Mesendoderm (in vitro differentiated cells): Measurements from ENCODE around the gene TMEM207.

Experiments
- DNase-seq: peaks from one replicate; pipeline ENCODE4 v3.0.0; 2013
- H2AK5ac ChIP-seq: 2 replicates; pipeline ENCODE4 v1.6.1; 2013; ENCODE audit warnings: low read length, inconsistent platforms
- H2BK120ac ChIP-seq: 2 replicates; pipeline ENCODE4 v1.6.1; 2013; ENCODE audit warnings: low read depth, mild to moderate bottlenecking, low read length, moderate library complexity, mixed read lengths
- H2BK15ac ChIP-seq: replicated peaks from 2 replicates; pipeline ENCODE4 v1.6.1; 2013; ENCODE audit warnings: low read depth, mild to moderate bottlenecking, moderate library complexity
- H2BK5ac ChIP-seq: 2 replicates; pipeline ENCODE4 v1.6.1; 2013; ENCODE audit warnings: low read length, inconsistent platforms
- H3K18ac ChIP-seq: 2 replicates; pipeline ENCODE4 v1.6.1; 2013; ENCODE audit warnings: mild to moderate bottlenecking, low read length, mixed read lengths
- H3K23ac ChIP-seq: one replicate; pipeline ENCODE4 v1.6.1; 2013; ENCODE audit warnings: low read length
- H3K27ac ChIP-seq: 2 replicates; pipeline ENCODE4 v1.5.1; 2013; ENCODE audit warnings: low read depth, mild to moderate bottlenecking, inconsistent platforms, low read length, moderate library complexity
- H3K27me3 ChIP-seq: 2 replicates; pipeline ENCODE4 v1.6.1; 2013; ENCODE audit warnings: low read length, control low read depth, mild to moderate bottlenecking, inconsistent platforms; ENCODE audit not compliant: insufficient read depth, poor library complexity
- H3K36me3 ChIP-seq: 2 replicates; pipeline ENCODE4 v1.6.1; 2013; ENCODE audit warnings: low read length, inconsistent platforms; ENCODE audit not compliant: control insufficient read depth, insufficient read depth
- H3K4ac ChIP-seq: one replicate; pipeline ENCODE4 v1.6.1; 2013; ENCODE audit warnings: low read depth, mild to moderate bottlenecking, low read length, moderate library complexity
- H3K4me1 ChIP-seq: 2 replicates; pipeline ENCODE4 v1.6.1; 2013; ENCODE audit warnings: low read depth, low read length, inconsistent platforms; ENCODE audit not compliant: control insufficient read depth
- H3K4me2 ChIP-seq: 2 replicates; pipeline ENCODE4 v1.6.1; 2013; ENCODE audit warnings: low read length
- H3K4me3 ChIP-seq: 2 replicates; pipeline ENCODE4 v1.5.1; 2013; ENCODE audit warnings: mild to moderate bottlenecking, low read length
- H3K56ac ChIP-seq: one replicate; pipeline ENCODE4 v1.6.1; 2013; ENCODE audit warnings: low read length
- H3K79me1 ChIP-seq: 2 replicates; pipeline ENCODE4 v1.6.1; 2013; ENCODE audit warnings: low read length, inconsistent platforms
- H3K79me2 ChIP-seq: 2 replicates; pipeline ENCODE4 v1.6.1; 2013; ENCODE audit warnings: mild to moderate bottlenecking, low read length; ENCODE audit not compliant: control insufficient read depth, insufficient read depth
- H3K9ac ChIP-seq: 2 replicates; pipeline ENCODE4 v1.6.1; 2013; ENCODE audit warnings: low read length, inconsistent platforms
- H4K5ac ChIP-seq: one replicate; pipeline ENCODE4 v1.6.1; 2013; ENCODE audit warnings: low read length
- H4K8ac ChIP-seq: one replicate; pipeline ENCODE4 v1.6.1; 2013; ENCODE audit warnings: low read depth, mild to moderate bottlenecking, control low read depth, low read length, moderate library complexity
- WGBS: extraction: QIAGEN DNeasy Blood & Tissue Kit; methylation state at CpG from one replicate; pipeline ENCODE4 v1.1.7; 2013; ENCODE audit warnings: low lambda C conversion rate, missing lambda C conversion rate; ENCODE audit not compliant: insufficient coverage; ENCODE audit errors: extremely low coverage; 5-methylcytosine and 5-hydroxymethylcytosine counted together

The TMEM207 gene

DNA sequence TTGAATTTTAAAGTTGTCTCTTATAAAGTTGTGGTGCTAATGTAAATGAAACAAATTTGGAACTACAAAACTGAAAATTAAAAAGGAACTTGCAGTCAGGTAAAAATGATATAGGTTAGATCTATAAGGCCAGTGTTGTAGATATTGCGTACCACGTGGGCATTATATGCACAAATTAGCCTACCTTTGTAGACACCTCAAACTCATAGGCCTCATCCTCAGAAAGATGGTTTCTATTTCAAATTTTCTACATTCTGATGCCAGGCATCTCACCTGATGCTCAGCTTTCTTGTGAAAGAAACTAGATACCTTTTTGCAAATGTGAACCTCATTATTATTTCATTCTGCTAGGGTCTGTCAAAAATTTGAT is 25.6 kb downstream of the TMEM207 start:
- no CpG with 5 or more reads among the region's 2 CpGs for WGBS
- Histone ChIP-seq H4K8ac (no peak overlapping the region), H3K56ac (no peak overlapping the region), H2BK5ac (no peak overlapping the region), H3K36me3 (no peaks in the 10 kb centered on the region), H3K27me3 (no peaks in the 10 kb centered on the region), H4K5ac (no peak overlapping the region), H3K23ac (no peak overlapping the region), H3K4ac (no peak overlapping the region), H2BK120ac (no peak overlapping the region), H3K9ac (no peak overlapping the region), H3K4me1 (no peaks in the 10 kb centered on the region), H3K18ac (no peak overlapping the region), H2AK5ac (no peak overlapping the region), H2BK15ac (no peak overlapping the region), H3K79me1 (no peaks in the 10 kb centered on the region), H3K4me3 (no peak overlapping the region), H3K27ac (no peak overlapping the region), H3K4me2 (no peak overlapping the region), H3K79me2 (no peaks in the 10 kb centered on the region)
- DNase-seq: no peak

- no peaks in the 10 kb centered on the region for H3K27me3 ChIP-seq
- no CpG with 5 or more reads among the region's 3 CpGs for WGBS
Observed at GRCh38 chr3:190414297-190414696, 35.4 kb downstream of the TMEM207 start.

GRCh38 chr3:190404715-190405114 is 45.0 kb downstream of the TMEM207 start:
- Histone ChIP-seq H3K36me3 (no peaks in the 10 kb centered on the region), H2AK5ac (no peak overlapping the region), H3K18ac (no peak overlapping the region), H3K9ac (no peak overlapping the region), H3K4me2 (no peak overlapping the region), H3K79me1 (no peaks in the 10 kb centered on the region), H2BK15ac (no peak overlapping the region), H3K4ac (no peak overlapping the region), H2BK120ac (no peak overlapping the region), H3K79me2 (no peaks in the 10 kb centered on the region), H3K4me3 (no peak overlapping the region), H3K23ac (no peak overlapping the region), H3K27me3 (no peaks in the 10 kb centered on the region), H4K5ac (no peak overlapping the region), H3K56ac (no peak overlapping the region), H2BK5ac (no peak overlapping the region), H3K27ac (no peak overlapping the region), H4K8ac (no peak overlapping the region), H3K4me1 (no peaks in the 10 kb centered on the region)
- no CpG with 5 or more reads among the region's 8 CpGs for WGBS
- DNase-seq: peak; percentile 71

More at GRCh38 chr3:190414297-190414696, 35.4 kb downstream of the TMEM207 start:
- H3K4me3 ChIP-seq: no peak overlapping the region
- H2BK120ac ChIP-seq: no peak overlapping the region
- no peaks in the 10 kb centered on the region for H3K36me3 ChIP-seq
- no peak overlapping the region for H2BK5ac ChIP-seq
- H3K18ac ChIP-seq: no peak overlapping the region
- no peaks in the 10 kb centered on the region for H3K4me1 ChIP-seq
- H2AK5ac ChIP-seq: no peak overlapping the region
- H3K4ac ChIP-seq: no peak overlapping the region
- no peak overlapping the region for H3K27ac ChIP-seq
- no peak overlapping the region for H3K9ac ChIP-seq
- DNase-seq: no peak
- no peaks in the 10 kb centered on the region for H3K79me1 ChIP-seq
- H3K23ac ChIP-seq: no peak overlapping the region
- H4K5ac ChIP-seq: no peak overlapping the region
- no peak overlapping the region for H3K4me2 ChIP-seq
- no peak overlapping the region for H2BK15ac ChIP-seq
- H3K79me2 ChIP-seq: no peaks in the 10 kb centered on the region
- no peak overlapping the region for H4K8ac ChIP-seq
- no peak overlapping the region for H3K56ac ChIP-seq

GRCh38 chr3:190401963-190402362 is 47.7 kb downstream of the TMEM207 start:
- no peak overlapping the region for H4K5ac ChIP-seq
- no peaks in the 10 kb centered on the region for H3K27me3 ChIP-seq
- H3K56ac ChIP-seq: no peak overlapping the region
- H3K23ac ChIP-seq: no peak overlapping the region
- H3K4me1 ChIP-seq: no peaks in the 10 kb centered on the region
- H3K4me2 ChIP-seq: no peak overlapping the region
- no peak overlapping the region for H3K4me3 ChIP-seq
- H3K79me1 ChIP-seq: no peaks in the 10 kb centered on the region
- H3K36me3 ChIP-seq: no peaks in the 10 kb centered on the region
- H3K79me2 ChIP-seq: no peaks in the 10 kb centered on the region
- H2BK5ac ChIP-seq: no peak overlapping the region
- H2AK5ac ChIP-seq: no peak overlapping the region
- WGBS: no CpG with 5 or more reads among the region's 4 CpGs
- DNase-seq: no peak
- H3K27ac ChIP-seq: no peak overlapping the region
- no peak overlapping the region for H2BK15ac ChIP-seq
- H2BK120ac ChIP-seq: no peak overlapping the region
- no peak overlapping the region for H3K9ac ChIP-seq
- H4K8ac ChIP-seq: no peak overlapping the region
- no peak overlapping the region for H3K18ac ChIP-seq
- no peak overlapping the region for H3K4ac ChIP-seq

GRCh38 chr3:190399677-190400076 is 50.0 kb downstream of the TMEM207 start:
- Histone ChIP-seq H3K36me3 (no peaks in the 10 kb centered on the region), H3K27me3 (no peaks in the 10 kb centered on the region), H3K56ac (no peak overlapping the region), H3K18ac (no peak overlapping the region), H3K4ac (no peak overlapping the region), H3K79me2 (no peaks in the 10 kb centered on the region), H4K8ac (no peak overlapping the region), H4K5ac (no peak overlapping the region), H3K4me2 (no peak overlapping the region), H2AK5ac (no peak overlapping the region), H3K27ac (no peak overlapping the region), H3K4me1 (no peaks in the 10 kb centered on the region), H2BK120ac (no peak overlapping the region), H3K4me3 (no peak overlapping the region), H3K9ac (no peak overlapping the region), H2BK5ac (no peak overlapping the region), H2BK15ac (no peak overlapping the region), H3K79me1 (no peaks in the 10 kb centered on the region), H3K23ac (no peak overlapping the region)
- no peak for DNase-seq
- WGBS: no CpG with 5 or more reads among the region's 8 CpGs

DNA sequence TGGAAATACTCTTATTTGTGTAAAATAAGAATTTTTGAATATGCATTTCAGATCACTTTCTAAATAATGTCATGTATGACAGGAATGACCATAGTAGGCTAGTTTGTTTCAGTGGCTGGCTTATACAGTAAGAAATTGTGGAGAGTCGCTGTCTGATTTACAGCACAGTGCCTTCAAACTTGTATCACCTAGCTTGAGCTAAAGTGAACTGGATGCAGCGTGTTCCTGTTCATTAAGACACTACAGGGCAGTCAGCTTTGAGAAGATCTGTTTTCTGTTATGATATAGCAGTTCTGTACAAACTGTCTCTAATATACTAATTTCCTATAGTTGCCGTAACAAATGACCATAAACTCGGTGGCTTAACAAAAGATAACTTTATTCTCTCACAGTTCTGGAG is 51.8 kb downstream of the TMEM207 start:
- Histone ChIP-seq H3K27ac (no peak overlapping the region), H2BK15ac (no peak overlapping the region), H2BK5ac (no peak overlapping the region), H4K5ac (no peak overlapping the region), H3K4ac (no peak overlapping the region), H3K4me2 (no peak overlapping the region), H3K4me1 (no peaks in the 10 kb centered on the region), H4K8ac (no peak overlapping the region), H3K23ac (no peak overlapping the region), H3K79me2 (no peaks in the 10 kb centered on the region), H3K27me3 (no peaks in the 10 kb centered on the region), H2BK120ac (no peak overlapping the region), H2AK5ac (no peak overlapping the region), H3K9ac (no peak overlapping the region), H3K79me1 (no peaks in the 10 kb centered on the region), H3K18ac (no peak overlapping the region), H3K36me3 (no peaks in the 10 kb centered on the region), H3K56ac (no peak overlapping the region), H3K4me3 (no peak overlapping the region)
- no peak for DNase-seq
- no CpG with 5 or more reads among the region's 4 CpGs for WGBS
